Endodermal cell (in vitro differentiated cells): ENCODE data around the gene PNCK. TPM values are rescaled to one million over a fixed set of nuclear protein-coding genes. Genes with fewer than 3 reads are reported as not detected.

Experiments
- DNase-seq: peaks from one replicate; pipeline ENCODE4 v3.0.0-alpha.2; 2017
- H3K27ac ChIP-seq: 2 replicates; pipeline ENCODE4 v1.5.1; 2013; ENCODE audit warnings: mild to moderate bottlenecking, low read depth, low read length, moderate library complexity
- H3K27me3 ChIP-seq: 2 replicates; pipeline ENCODE4 v1.6.1; 2013; ENCODE audit warnings: mild to moderate bottlenecking, low read length, moderate library complexity; ENCODE audit not compliant: insufficient read depth, control insufficient read depth, poor library complexity, severe bottlenecking
- H3K36me3 ChIP-seq: 2 replicates; pipeline ENCODE4 v1.7.0; 2013; ENCODE audit warnings: mild to moderate bottlenecking, low read length, moderate library complexity; ENCODE audit not compliant: control insufficient read depth, insufficient read depth
- H3K4me1 ChIP-seq: one replicate; pipeline ENCODE4 v1.7.0; 2013; ENCODE audit warnings: low read length; ENCODE audit not compliant: control insufficient read depth, insufficient read depth
- H3K4me3 ChIP-seq: 2 replicates; pipeline ENCODE4 v1.5.1; 2013; ENCODE audit warnings: mild to moderate bottlenecking, low read length, moderate library complexity
- H3K9ac ChIP-seq: 2 replicates; pipeline ENCODE4 v1.6.1; 2013; ENCODE audit warnings: mild to moderate bottlenecking, low read length, moderate library complexity; ENCODE audit not compliant: poor library complexity, severe bottlenecking; ENCODE audit errors: extremely low read depth
- H3K9me3 ChIP-seq: 2 replicates; pipeline ENCODE4 v1.6.1; 2013; ENCODE audit warnings: mild to moderate bottlenecking, low read length, moderate library complexity; ENCODE audit not compliant: control insufficient read depth
- H3K27ac Mint-ChIP-seq: 2 replicates; pipeline ENCODE4 v1.8.0; 2020; ENCODE audit warnings: mixed read lengths
- H3K27me3 Mint-ChIP-seq: 2 replicates; pipeline ENCODE4 v1.8.0; 2021; ENCODE audit warnings: mild to moderate bottlenecking, mixed read lengths; ENCODE audit not compliant: insufficient read depth
- H3K36me3 Mint-ChIP-seq: 2 replicates; pipeline ENCODE4 v1.8.0; 2020; ENCODE audit warnings: low read depth, mixed read lengths
- H3K4me1 Mint-ChIP-seq: 2 replicates; pipeline ENCODE4 v1.8.0; 2020; ENCODE audit warnings: mixed read lengths
- H3K4me3 Mint-ChIP-seq: 2 replicates; pipeline ENCODE4 v1.8.0; 2020; ENCODE audit warnings: mild to moderate bottlenecking, moderate library complexity, mixed read lengths
- H3K9me3 Mint-ChIP-seq: 2 replicates; pipeline ENCODE4 v1.8.0; 2020; ENCODE audit warnings: mild to moderate bottlenecking, mixed read lengths
- CTCF ChIP-seq: fragments of 200-600 bp; sonication (generic); conservative IDR thresholded peaks from 2 replicates; pipeline ENCODE4 v1.5.0; 2021; ENCODE audit warnings: antibody characterized with exemption, mild to moderate bottlenecking
- WGBS, 2 experiments: methylation state at CpG; one replicate each; pipeline versions ENCODE4 v1.1.5 to v1.1.7; 2013; ENCODE audit warnings: missing lambda C conversion rate in 2 of 2, mixed read lengths in 1 of 2; ENCODE audit not compliant: insufficient coverage in 1 of 2, insufficient read length in 1 of 2; 5-methylcytosine and 5-hydroxymethylcytosine counted together
- total RNA-seq, 2 donors: library from RNA; stranded (reverse); fragmentation: NEBNext Ultra II Directional in 1 of 2; extraction: Animal tissue kit (Norgen Biotek cat#: 25700) in 1 of 2; gene quantifications; 2 replicates in 1 of 2; 3 replicates in 1 of 2; pipeline ENCODE4 v1.2.1, GENCODE V29; 2021

The PNCK gene
- total RNA-seq, 2 donors from 2014 or later, result 2.8 to 12.9 TPM

GRCh38 chrX:153668423-153669173 lies 5.0 kb downstream of the PNCK start:
- Mint-ChIP-seq H3K27ac (no peak overlapping the region), H3K4me3 (no peak overlapping the region), H3K36me3 (no peaks in the 10 kb centered on the region), H3K27me3 (peaks cover 44% of the 10 kb centered on the region), H3K4me1 (no peaks in the 10 kb centered on the region), H3K9me3 (peaks cover 68% of the 10 kb centered on the region)
- 81% methylated on average over 8 of the region's 11 CpGs; no CpG with 5 or more reads in 1 of the 2 experiments for WGBS, 2 experiments
- Histone ChIP-seq H3K4me1 (no peaks in the 10 kb centered on the region), H3K9me3 (no peaks in the 10 kb centered on the region), H3K27ac (no peak overlapping the region), H3K27me3 (peaks cover 4% of the 10 kb centered on the region), H3K9ac (no peak overlapping the region), H3K36me3 (no peaks in the 10 kb centered on the region), H3K4me3 (no peak overlapping the region)
- no peak for DNase-seq
- TF ChIP-seq CTCF, result no peak

GRCh38 chrX:153667956-153668396 lies 5.6 kb downstream of the PNCK start:
- Histone ChIP-seq H3K4me1 (no peaks in the 10 kb centered on the region), H3K9ac (no peak overlapping the region), H3K36me3 (no peaks in the 10 kb centered on the region), H3K27ac (no peak overlapping the region), H3K9me3 (no peaks in the 10 kb centered on the region), H3K27me3 (peaks cover 4% of the 10 kb centered on the region), H3K4me3 (no peak overlapping the region)
- Mint-ChIP-seq H3K9me3 (peaks cover 68% of the 10 kb centered on the region), H3K36me3 (no peaks in the 10 kb centered on the region), H3K4me3 (peak overlapping the region; percentile 28), H3K27me3 (peaks cover 43% of the 10 kb centered on the region), H3K4me1 (no peaks in the 10 kb centered on the region), H3K27ac (no peak overlapping the region)
- WGBS, 2 experiments, result 0 to 36% methylated on average over 3 to 14 of the region's 14 CpGs
- DNase-seq, result peak; percentile 93
- peak; percentile 80 for TF ChIP-seq CTCF

GRCh38 chrX:153667281-153667955 lies 6.2 kb downstream of the PNCK start:
- TF ChIP-seq CTCF, result no peak
- Mint-ChIP-seq H3K27ac (no peak overlapping the region), H3K36me3 (no peaks in the 10 kb centered on the region), H3K9me3 (peaks cover 65% of the 10 kb centered on the region), H3K4me1 (no peaks in the 10 kb centered on the region), H3K4me3 (peak overlapping the region; percentile 28), H3K27me3 (peaks cover 42% of the 10 kb centered on the region)
- no peaks in the 10 kb centered on the region for H3K36me3 ChIP-seq
- H3K4me3 ChIP-seq, result no peak overlapping the region
- WGBS, 2 experiments, result 90% methylated on average over 2 to 11 of the region's 11 CpGs
- no peak overlapping the region for H3K9ac ChIP-seq
- DNase-seq, result peak; percentile 25
- H3K27me3 ChIP-seq, result peaks cover 4% of the 10 kb centered on the region
- H3K4me1 ChIP-seq, result no peaks in the 10 kb centered on the region
- H3K9me3 ChIP-seq, result no peaks in the 10 kb centered on the region
- H3K27ac ChIP-seq, result no peak overlapping the region
